Astrocyte (in vitro differentiated cells and primary cell): Measurements from ENCODE around the gene RNF217.

ENCODE experiments used
- EZH2 ChIP-seq: IDR thresholded peaks from 2 replicates; pipeline ENCODE4 v1.6.1; 2012; ENCODE audit warnings: mild to moderate bottlenecking, low read length, inconsistent platforms; ENCODE audit not compliant: insufficient read depth
- TF ChIP-seq, protein P1 (sequence below): IDR thresholded peaks from 2 replicates; pipeline ENCODE4 v1.5.1; 2011; ENCODE audit warnings: low read depth, mild to moderate bottlenecking, inconsistent platforms, low read length, moderate library complexity; ENCODE audit not compliant: insufficient read depth

- TF ChIP-seq, protein P1, sequence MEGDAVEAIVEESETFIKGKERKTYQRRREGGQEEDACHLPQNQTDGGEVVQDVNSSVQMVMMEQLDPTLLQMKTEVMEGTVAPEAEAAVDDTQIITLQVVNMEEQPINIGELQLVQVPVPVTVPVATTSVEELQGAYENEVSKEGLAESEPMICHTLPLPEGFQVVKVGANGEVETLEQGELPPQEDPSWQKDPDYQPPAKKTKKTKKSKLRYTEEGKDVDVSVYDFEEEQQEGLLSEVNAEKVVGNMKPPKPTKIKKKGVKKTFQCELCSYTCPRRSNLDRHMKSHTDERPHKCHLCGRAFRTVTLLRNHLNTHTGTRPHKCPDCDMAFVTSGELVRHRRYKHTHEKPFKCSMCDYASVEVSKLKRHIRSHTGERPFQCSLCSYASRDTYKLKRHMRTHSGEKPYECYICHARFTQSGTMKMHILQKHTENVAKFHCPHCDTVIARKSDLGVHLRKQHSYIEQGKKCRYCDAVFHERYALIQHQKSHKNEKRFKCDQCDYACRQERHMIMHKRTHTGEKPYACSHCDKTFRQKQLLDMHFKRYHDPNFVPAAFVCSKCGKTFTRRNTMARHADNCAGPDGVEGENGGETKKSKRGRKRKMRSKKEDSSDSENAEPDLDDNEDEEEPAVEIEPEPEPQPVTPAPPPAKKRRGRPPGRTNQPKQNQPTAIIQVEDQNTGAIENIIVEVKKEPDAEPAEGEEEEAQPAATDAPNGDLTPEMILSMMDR, result no peak
- no peak for TF ChIP-seq EZH2
Observed at GRCh38 chr6:125102411-125102810, 140.2 kb downstream of the RNF217 start.
